Bronchial epithelial cell (primary cell): ENCODE data around the gene DAGLB. TPM values are rescaled to one million over a fixed set of nuclear protein-coding genes. Genes with fewer than 3 reads are reported as not detected.

Experiments
- DNase-seq: peaks from one replicate; pipeline ENCODE4 v3.0.0-alpha.2; 2010; ENCODE audit warnings: low read depth
- FAIRE-seq: peaks from 2 replicates; lab custom pipeline; 2011; peaks lifted over from hg19 to GRCh38; lab: Jason Lieb, UNC
- H3K27me3 ChIP-seq: 2 replicates; pipeline ENCODE4 v1.5.1; 2011; ENCODE audit warnings: low read length; ENCODE audit not compliant: control insufficient read depth, insufficient read depth
- H3K36me3 ChIP-seq: 2 replicates; pipeline ENCODE4 v1.5.1; 2011; ENCODE audit warnings: low read length; ENCODE audit not compliant: control insufficient read depth, insufficient read depth
- H3K4me3 ChIP-seq: 2 replicates; pipeline ENCODE4 v1.5.1; 2011; ENCODE audit warnings: mild to moderate bottlenecking, low read depth, low read length, control low read depth
- CTCF ChIP-seq: IDR thresholded peaks from 2 replicates; pipeline ENCODE4 v1.5.1; 2011; ENCODE audit warnings: mild to moderate bottlenecking, moderate library complexity, low read length, control low read depth, inconsistent platforms; ENCODE audit not compliant: insufficient read depth, severe bottlenecking
- total RNA-seq: library from RNA; depleted of rRNA; stranded (reverse); fragments of >200 nt; gene quantifications from 2 replicates; pipeline ENCODE4 v1.2.1, GENCODE V29; 2014

DAGLB gene
- total RNA-seq, 1 donor from 2014 or later: 27.1 TPM

GRCh38 chr7:6491194-6491593 is 43.4 kb upstream of the DAGLB start:
- no peak for TF ChIP-seq CTCF
- H3K4me3 ChIP-seq: no peak overlapping the region
- H3K36me3 ChIP-seq: no peaks in the 10 kb centered on the region
- FAIRE-seq (no peak), DNase-seq (no peak)
- peaks cover 2% of the 10 kb centered on the region for H3K27me3 ChIP-seq

DNA sequence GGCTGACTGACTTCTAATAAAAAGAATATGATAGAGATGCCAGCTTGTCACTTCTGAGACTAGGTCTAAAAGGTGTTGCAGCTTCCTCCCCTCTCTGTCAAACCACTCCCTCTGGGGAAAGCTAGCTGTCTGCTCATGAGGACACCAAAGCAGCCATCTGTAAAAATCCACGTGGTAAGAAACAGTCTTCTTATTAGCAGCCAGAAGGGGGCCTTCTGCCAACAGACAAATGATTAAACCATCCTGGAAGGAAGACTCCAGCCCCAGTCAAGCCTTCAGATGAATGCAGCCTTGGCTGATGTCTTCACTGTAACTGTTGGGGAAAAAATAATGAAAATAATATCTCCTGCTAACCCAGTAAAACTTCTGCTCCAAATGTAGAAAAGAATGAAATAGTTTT is 41.9 kb upstream of the DAGLB start:
- DNase-seq: no peak
- H3K36me3 ChIP-seq: no peaks in the 10 kb centered on the region
- H3K4me3 ChIP-seq: no peak overlapping the region
- peaks cover 2% of the 10 kb centered on the region for H3K27me3 ChIP-seq
- FAIRE-seq: no peak
- TF ChIP-seq CTCF: no peak

GRCh38 chr7:6487184-6487545 is 39.4 kb upstream of the DAGLB start:
- TF ChIP-seq CTCF: no peak
- no peak for FAIRE-seq
- H3K4me3 ChIP-seq: no peak overlapping the region
- peaks cover 2% of the 10 kb centered on the region for H3K27me3 ChIP-seq
- no peak for DNase-seq
- H3K36me3 ChIP-seq: peaks cover 1% of the 10 kb centered on the region

DNA sequence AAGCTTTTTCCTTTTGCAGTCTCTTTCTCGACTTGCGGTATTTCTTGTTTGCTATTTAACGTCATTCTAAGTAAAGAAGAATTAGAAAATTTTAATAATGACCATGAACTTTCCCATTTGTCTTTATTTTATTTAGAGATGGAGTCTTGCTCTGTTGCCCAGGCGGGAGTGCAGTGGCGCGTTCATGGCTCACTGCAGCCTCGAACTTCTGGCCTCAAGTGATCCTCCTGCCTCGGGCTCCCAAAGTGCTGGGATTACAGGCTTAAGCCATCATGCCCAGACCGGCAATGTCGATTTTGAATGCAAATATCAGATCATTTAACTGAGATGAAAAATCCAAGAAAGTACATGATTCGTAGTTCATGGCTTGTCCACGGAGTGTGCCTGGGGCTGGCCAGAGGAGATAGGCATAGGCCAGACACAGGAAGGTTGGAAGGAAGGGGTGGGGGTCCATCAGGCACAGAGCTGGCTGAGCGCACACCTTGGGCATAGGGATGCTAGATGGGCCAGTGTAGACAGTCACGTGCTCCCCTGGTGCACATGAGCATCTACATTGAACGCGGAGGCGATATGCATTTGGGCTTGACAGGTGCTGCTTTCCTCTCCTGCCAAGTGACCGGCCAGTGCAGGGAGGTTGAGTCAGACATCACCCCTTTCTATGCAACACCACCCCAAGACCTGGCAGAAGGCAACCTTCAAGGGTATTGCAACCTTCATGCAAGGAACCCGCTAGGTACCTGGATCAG is 38.9 kb upstream of the DAGLB start:
- H3K4me3 ChIP-seq: no peak overlapping the region
- no peak for DNase-seq
- TF ChIP-seq CTCF: no peak
- FAIRE-seq: no peak
- no peaks in the 10 kb centered on the region for H3K27me3 ChIP-seq
- H3K36me3 ChIP-seq: peaks cover 1% of the 10 kb centered on the region

DNA sequence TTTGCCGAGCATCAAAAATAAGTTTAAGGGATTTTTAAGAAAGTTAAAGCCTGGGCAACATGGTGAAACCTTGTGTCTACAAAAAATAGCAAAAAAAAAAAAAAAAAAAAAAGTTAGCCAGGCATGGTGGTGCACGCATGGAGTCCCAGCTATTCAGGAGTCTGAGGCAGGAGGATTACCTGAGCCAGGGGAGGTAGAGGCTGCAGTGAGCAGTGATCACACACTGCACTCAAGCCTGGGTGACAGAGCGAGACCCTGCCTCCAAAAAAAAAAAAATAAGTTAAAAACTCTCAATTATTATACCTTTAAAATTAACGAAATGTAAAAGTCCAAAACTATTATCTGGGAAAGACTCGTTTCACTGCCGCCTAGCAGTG is 35.0 kb upstream of the DAGLB start:
- no peaks in the 10 kb centered on the region for H3K27me3 ChIP-seq
- H3K36me3 ChIP-seq: peaks cover 1% of the 10 kb centered on the region
- H3K4me3 ChIP-seq: peak overlapping the region; percentile 95
- DNase-seq (no peak), FAIRE-seq (no peak)
- no peak for TF ChIP-seq CTCF

GRCh38 chr7:6482307-6482706 is 34.6 kb upstream of the DAGLB start:
- H3K27me3 ChIP-seq: no peaks in the 10 kb centered on the region
- TF ChIP-seq CTCF: no peak
- FAIRE-seq: no peak
- H3K4me3 ChIP-seq: no peak overlapping the region
- H3K36me3 ChIP-seq: peaks cover 1% of the 10 kb centered on the region
- no peak for DNase-seq
